TTC549 (cell line): ENCODE data around the gene PCDH9.
"Not testable (repeated sequence)": the region's sequence is repeated elsewhere in the genome, so short reads cannot be mapped to it uniquely, and the experiment has no call there.

Experiments
- FAIRE-seq: peaks from 2 replicates; lab custom pipeline; 2012; peaks lifted over from hg19 to GRCh38; lab: Jason Lieb, UNC

The PCDH9 gene

DNA sequence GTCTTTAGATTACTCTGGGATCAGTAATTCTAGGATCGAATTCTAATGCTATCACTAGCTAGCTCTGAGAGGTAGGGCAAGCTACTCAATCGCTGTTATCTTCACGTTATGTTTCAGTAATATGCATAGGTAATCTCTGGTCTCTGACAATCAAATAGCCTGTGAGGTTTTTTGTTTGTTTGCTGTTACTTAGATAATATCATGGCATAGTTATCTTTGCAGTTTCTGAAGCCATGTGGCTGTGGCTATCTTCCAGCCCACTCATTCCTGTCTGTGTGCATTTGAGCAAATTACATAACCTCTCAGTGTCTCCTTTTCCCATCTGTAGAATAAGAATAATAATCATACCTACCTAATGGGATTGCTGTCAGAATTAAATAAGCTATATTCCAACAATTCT lies 330.2 kb downstream of the PCDH9 start:
- FAIRE-seq: no peak

DNA sequence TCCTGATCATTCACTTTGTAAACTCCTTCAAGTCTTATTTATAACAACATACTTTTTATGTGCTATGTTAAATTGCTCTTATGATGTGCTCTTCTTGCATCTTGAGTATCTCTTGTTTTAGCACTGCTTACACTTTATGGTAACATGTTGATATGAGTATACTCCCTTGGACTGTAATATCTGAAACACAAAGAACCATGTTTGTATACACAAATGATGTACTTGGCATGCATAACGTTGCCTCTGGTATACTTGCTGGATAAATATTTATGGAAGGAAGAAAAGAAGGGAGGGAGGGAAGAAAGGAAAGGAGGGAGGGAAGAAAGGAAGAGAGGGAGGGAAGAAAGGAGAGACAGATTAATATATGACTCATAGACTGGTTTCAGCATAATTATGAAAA lies 333.2 kb downstream of the PCDH9 start:
- no peak for FAIRE-seq

DNA sequence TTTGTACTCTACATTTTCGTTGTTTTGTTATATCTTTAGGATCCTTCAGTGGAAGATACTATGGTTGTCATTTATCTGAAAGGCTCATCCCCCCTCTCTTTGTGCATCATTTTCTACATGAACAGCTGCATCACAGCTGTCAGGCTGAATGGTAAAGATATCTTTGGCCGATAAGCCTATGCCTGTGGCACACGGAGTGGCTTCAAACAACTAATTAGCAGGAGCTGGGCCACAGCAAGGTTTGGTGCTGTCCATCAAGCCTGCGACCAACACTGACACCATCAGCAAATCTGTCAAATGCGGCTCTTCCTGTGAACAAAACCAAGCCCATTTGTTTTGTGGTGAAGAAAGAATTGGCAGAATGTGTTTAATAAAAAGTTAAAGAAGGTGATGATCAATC lies 334.4 kb downstream of the PCDH9 start:
- FAIRE-seq: no peak

DNA sequence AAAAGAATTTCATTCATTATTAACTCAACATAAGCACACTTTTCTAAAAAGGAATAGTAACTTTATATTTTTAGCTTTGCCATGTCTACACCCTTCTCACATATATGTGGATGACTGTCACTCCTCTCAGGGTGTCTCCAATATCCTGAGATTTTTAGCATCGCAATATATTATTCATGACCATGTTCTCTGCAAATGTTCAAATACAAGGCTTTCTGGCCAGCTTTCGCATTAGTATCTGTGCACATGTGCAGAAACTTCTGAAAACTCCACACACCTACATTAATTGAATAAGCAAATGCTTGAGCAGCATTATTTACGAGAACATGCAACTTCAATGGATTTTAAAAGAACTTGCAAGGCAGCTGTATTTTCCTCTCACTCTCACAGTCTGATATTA lies 334.8 kb downstream of the PCDH9 start:
- FAIRE-seq: no peak

DNA sequence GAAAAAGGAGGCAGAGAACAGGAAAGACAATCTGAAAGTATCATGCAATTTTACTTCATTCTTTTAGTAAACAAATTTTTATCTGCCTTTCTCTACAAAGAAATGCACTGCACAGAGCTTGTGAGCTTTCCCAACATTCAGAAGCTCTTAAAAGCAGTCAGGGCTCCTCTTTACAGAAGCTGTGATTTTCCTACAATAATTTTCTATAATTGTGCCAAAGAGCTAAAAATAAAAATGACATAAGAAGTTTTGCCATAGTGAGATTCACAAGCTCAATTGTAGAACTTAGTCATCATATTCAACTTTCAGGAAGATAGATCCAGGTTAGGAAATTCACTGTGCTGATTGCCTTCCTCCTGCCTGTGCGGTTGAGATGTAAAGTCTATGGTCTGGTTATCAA lies 341.4 kb downstream of the PCDH9 start:
- FAIRE-seq: no peak

DNA sequence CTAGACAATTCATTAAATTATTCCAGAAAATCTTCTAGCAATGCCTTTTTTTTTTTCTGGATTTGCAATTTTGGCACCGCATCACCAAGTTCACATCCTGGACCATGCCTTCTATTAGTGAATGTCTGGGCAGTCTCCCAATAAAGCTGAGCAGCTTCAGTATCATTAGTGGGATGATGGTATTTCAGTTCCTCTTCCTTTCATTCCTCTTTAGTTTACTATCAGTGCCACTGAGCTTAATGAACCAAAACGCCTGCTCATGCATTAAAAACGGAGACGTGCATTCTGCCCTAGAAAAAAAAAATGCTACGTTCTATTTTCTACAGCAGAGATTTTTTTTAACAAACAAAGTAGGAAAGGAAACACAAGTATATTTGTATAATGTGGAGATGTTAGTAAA lies 343.0 kb downstream of the PCDH9 start:
- FAIRE-seq: no peak

DNA sequence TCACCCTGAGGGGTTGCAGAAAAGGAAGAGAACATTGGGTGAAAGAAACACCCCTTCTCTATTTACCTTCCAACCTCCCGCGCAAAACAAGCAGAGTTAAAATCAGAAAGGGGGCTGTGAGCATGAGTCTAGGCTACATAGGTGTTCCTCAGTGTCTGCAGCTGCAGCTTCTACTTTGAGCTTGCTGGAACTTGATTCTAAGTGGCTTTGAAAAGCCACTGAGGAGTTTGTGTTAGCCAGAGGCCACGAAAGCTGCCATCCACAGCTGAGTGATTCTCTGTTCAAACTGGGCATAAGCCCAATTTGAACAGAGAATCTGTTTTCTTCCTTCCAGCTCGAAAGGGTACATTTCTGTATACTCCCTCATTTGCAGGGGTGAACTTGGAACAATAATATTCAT lies 343.9 kb downstream of the PCDH9 start:
- FAIRE-seq: no peak

DNA sequence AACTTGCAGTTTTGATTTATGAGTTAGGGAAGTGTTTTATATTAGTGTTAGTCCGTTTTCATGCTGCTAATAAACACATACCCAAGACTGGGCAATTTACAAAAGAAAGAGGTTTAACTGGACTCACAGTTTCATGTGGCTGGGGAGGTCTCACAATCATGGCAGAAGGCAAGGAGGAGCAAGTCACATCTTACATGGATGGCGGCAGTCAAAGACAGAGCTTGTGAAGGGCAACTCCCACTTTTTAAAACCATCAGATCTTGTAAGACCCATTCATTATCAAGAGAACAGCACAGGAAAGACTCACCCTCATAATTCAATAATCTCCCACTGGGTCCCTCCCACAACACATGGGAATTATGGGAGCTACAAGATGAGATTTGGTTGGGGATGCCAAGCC lies 349.0 kb downstream of the PCDH9 start:
- not testable (repeated sequence) for FAIRE-seq

DNA sequence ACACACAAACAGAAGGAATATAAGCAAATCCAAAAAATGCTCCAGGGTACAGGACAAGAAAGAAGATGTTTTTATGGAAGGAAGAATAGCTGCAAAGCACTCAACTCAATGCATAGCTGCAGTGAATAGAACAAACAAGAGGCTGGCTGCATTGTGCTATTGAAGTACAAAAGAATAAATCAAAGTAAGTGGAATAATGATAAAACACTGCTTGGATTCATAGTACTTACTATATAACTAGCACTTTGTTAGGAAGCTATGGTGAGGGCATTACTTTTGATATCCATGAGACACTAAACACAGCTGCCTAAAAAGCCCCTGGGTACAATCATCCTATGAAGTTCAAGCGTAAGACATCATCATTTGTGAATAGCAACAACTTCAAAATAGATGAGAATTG lies 350.1 kb downstream of the PCDH9 start:
- FAIRE-seq: no peak

DNA sequence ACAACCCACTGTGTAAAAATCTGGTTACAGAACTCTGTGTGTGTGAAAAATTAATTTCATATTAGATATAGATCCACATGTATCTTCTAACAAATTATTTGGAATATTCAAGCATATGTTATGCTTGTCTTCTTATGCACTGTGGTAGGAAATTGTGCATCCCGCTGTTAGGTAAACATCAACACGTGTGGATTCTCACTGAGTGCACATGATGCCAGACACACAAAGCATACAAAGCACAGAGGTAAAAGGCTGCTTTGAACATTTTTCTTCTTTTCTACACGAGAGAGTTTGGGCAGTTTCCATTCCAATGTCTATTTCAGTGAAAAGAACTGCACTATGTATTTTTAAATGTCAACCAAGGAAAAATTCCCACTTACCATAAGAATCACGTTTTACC lies 354.9 kb downstream of the PCDH9 start:
- no peak for FAIRE-seq

DNA sequence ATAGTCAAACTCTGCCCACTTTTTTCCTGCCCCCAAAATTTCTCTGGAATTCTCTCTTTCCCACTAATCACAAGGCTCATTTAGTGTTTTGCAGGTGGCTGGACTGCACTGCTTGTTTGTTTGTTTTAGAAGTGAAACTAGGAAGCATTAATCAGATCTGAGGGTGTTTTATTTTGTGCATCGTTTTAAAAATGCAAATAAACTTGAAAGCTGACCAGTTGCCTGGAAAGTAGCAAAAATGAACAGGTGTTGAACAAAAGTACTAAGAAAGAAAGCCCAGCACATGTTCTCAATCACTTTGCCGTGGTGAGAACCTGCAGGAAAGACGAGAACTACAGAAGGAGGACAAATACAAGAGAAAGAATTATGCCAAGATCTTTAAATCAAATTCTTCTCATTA lies 365.5 kb downstream of the PCDH9 start:
- no peak for FAIRE-seq

DNA sequence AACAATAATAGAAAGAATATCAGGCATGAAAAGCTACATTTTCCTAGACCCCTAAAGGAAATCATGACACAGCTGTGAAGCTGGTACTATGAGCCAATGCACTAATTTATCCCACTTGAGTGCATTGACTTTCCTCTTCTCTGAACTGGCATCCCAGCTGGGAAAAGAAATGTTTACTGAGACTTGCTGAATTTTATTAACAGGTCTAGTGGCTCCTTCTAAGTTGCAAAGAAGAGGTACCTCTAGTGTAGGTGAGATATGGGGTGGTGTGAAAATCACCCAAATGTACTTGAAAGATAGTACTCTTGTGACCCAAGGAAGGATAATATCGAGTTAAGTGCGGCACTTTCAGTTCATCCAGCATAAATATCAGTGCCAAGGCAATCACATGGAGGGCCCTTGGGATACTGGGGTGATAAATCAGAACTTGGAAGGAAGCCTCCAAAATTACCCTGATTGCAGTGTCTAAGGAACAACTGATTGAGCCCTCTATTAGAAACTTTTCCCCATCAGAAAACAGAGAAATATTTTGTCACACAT lies 369.2 kb downstream of the PCDH9 start:
- no peak for FAIRE-seq

DNA sequence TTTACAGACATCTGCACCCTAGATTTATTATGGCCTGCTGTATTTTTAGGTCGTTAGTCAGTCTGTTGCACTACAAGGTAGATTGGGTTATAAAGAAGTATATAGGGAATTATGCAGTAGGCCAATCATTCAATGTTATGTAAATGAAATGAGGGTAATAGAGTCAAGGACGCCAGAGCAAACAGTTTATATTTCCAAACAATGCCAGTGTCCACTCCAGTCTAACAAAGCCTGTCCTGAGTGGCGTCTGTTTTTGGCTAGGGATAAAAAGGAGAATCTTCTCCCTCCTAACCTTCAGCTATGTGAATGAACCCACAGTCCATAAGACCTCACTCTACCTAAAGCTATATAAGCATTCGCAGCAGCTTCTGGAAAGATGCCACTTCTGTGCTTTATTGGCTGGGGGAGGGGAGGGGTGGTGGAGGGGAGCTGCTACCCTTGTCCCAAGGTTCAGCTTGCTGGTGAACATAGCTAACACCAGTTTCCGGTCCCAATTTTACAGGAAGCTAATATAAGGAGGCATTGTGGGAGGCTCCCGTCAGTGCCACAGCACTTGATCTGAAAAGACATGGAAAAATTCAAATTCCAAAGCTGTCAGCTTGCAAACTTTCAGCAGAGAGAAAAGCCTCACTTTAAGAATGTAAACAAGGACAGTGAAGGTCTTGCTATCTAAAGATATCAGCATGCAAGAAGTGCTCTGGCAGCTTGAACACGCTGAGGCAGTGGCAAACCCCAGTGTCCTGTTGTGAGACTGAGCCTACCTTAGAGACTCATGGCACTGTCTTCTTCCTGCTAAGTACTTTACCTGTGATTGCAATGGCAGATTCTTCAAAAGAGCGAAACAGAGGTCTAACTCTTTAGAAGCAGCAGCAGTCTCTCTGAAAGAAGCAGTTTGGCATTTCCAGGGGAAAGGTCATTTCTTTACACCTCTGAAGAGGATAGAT lies 369.9 kb downstream of the PCDH9 start:
- no peak for FAIRE-seq

DNA sequence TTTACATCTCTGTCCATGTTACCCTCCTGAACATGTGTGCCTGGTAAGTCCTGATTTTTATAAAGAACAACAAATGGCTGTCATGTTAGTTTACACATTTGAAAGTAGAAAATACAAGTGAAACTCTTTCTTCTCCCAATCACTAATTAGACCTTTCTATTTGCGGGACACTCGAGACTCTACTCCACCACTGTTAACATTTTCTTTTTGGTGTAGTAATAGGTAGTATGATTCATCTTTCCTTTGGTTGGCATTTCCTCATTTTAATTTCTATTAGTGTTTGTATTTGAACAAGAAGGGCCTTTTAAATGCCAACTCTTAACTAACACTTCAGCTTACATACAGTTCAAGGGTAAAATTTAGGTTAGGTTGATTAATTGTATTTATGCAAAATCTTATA lies 371.1 kb downstream of the PCDH9 start:
- no peak for FAIRE-seq

DNA sequence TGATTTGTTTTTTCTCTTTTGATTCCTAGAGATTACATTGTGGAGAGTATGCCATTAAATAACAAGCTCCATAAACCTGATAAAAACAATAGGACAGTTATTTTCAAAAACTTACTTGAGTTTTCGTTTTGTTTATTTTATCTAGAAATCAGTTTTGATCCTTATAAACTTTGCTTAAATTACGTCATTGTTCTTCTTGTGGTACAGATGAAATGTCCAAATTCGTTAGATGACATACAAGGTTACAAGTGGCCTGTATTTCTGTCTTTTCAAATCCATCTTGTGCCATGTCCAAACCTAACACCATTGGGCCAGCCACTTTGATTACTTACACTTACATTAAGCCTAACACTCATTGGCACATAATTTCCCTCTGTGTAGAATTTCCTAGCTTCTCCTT lies 372.0 kb downstream of the PCDH9 start:
- no peak for FAIRE-seq

DNA sequence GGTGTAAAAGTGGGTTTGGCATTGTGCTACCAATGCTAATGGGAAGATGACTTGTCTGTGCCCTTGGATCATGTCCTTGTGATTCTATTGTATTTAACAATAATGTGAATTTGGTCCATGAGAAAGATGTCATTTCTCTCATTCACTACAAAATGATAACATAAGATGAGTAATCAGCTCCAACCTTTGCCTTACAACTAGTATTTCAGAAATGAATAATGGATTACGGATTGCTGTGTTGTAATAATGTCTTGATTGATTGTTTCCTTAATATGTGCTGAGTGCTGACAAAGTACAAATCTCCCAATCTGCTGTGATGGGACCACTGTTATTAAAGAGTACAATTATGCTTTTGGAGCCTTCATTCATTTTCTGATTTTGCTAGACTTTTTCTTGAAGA lies 375.0 kb downstream of the PCDH9 start:
- FAIRE-seq: no peak

DNA sequence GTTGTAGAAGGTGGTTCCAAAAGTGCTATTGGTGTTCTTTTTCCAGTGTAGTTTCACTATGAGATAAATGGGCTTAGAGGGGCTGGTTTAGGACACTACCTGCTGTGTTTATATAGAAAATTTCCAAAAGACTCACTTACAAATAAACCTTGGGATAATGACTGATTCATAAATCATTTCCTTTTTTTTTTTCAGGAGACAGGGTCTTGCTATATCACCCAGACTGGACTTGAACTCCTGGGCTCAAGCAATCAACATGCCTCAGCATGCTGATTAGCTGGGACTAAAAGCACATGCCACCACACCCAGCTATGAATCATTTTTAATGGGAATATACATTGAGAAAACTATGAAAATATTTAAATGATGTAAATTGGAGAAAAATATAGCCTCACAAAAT lies 376.6 kb downstream of the PCDH9 start:
- FAIRE-seq: no peak

DNA sequence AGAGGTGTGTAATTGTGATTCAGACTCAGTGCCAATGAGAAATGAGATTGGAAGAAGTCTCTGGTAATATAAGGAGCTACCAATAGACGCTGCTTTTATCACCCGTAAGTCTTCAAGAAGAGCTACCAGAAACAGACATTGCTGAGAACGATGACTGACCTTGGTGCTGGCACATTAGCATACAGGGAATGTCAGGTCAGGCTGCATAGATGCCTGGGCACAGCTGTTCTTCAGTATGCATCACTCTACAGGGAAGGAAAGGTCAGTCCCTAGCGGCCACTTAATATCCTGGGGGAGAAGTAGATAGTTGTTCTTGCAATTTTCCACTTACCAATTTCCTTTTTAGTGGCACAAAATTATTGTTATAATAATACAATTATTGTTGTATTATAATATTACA lies 380.4 kb downstream of the PCDH9 start:
- FAIRE-seq: no peak

DNA sequence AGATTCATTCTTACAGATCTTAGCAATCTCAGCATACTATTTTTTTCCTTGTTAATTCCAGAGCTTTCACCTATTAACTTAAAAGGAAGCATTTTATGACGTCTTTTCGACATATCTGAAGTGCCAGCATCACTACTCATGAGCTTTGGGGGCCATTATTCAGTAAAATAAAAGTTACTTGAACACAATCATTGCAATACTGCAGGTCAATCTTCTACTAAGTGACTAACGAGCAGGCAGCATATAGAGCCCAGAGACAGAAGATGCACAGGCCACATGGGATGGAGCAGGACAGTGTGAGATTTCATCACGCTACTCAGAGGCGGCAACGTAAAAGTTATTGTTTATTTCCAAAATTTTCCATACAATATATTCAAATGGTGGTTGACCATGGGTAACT lies 382.6 kb downstream of the PCDH9 start:
- FAIRE-seq: no peak

DNA sequence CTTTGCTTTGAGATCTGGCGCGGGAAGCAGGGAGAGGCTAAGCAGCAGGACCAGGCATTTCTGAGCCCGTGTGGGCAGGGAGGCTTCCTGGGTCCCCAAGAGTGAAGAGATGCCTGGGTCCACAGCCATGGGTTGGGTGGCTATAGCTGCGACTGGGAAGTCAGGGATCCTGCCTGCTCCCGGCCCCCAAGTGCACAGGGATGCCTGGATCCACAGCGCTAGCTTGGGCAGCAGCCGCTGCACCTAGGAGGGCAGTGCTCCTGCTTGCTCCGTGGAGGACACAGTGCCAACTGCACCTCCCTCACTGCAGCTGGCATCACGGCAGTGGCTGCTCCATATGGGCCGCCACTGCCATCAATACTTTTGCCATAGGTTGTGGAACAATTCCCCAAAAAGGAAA lies 384.7 kb downstream of the PCDH9 start:
- no peak for FAIRE-seq

DNA sequence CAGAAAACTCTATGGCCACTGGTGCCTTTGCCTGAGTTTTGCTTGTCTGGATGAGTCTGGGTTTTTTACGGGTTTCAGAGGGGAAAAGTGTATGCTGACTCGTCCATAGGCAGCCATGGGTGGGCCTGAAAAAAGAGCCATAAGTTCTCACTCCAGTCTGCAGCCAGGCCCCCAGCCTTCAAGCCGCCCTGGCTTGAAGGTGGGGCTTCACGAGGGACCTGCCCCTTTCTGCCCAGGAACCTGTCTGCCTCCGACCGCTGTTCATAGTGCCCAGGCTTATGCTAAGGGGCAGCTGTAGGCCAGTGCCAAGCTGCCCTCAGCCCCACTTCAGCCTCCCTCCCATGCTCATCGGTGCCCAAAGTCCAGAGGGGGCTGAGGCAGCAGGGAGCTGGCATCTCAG lies 385.2 kb downstream of the PCDH9 start:
- FAIRE-seq: no peak

DNA sequence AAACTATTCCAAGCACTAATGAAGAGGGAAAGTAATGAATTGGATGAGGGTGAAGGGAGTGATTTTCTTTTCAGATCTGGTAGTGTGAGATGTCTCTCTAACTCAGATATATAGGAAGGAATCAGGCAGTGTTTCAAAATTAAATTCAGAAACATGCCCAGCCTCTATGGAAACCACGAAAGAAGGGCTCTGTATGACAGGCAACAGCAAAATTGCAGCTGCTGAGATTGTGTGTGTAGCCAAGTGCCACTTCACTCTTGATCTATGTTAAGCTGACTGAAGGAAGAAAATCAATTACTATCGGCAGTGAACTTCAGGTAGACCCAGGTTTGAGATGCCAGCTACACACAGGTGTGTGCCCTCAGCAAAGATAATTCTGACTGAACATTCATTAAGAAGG lies 387.4 kb downstream of the PCDH9 start:
- FAIRE-seq: no peak

DNA sequence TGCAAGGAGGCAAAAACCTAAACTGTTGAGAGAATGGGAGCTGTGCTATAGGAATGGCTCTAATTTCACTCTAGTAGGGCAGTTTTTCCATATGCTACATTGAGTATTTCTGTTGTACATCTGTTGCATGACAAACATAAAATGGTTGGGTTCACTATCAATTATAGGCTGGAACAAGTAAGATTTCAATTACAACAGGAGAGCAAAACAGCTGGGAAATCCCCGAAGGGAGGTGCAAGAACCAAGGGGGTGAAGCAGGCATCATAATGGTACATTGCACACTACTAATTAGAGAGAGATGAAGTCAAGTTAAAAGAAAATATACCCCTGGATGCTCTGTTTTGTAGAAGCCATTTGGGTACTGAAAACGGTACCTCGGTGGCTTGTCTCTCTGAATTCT lies 389.5 kb downstream of the PCDH9 start:
- no peak for FAIRE-seq

DNA sequence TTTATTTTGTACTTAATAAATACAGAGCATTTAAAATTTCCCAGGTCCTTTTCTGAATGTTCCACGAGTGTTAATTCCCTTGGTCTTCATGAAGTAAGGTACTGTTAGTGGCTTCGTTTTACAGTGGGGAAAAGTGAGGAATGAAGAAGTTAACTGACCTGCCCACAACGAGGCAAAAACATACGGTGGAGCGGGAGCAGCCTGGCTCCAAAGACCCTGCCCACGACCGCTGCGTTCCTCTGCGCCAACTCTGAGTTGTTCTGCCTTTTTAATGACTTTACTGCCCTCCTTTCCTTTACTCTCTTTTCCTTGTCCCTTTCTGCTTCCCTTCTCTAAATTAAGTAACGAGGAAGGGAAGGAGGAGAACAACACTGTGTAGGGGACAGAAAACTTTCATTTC lies 392.9 kb downstream of the PCDH9 start:
- no peak for FAIRE-seq
